ENCODE measurements around the gene PTPN20.

DNA sequence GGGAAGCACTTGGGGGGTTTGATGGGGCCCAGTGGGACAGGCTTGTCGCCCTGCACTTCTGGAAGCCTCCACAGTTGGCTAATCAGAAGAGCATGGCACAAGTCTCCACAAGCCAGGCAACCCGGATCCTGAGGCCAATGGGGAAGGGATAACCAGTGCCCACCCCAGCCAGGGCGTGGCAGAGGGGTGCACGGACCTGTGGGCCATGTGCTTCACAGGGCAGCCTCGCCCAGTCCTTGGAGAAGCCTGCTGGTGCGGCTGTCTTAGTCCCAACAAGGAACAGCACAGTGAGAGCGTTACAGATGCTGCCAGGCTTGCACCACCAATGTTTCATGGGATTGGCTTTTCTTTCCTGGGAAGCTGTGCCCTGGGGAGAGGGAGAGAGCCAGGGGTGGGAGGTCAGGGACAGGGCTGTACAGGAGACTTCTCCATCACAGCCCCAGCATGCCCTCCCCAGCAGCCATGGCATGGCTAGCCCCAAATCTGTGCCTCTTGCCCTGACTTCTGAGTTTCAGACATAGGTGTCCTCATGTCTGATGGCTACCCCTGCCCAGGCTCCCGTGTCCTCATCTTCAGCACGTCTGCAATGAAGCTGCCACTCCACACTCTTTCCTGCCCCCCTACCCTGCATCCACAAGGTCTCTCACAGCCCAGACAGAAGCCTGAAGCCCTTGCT lies 116.0 kb downstream of the PTPN20 start:
- TF ChIP-seq CTCF (conservative IDR thresholded peaks at IDR 0.05) = no peak
- TF ChIP-seq ZFX (IDR thresholded peaks at IDR 0.05) = no peak

Data from C4-2B (cell line).